ENCODE results near the gene FAM237B.
"Not testable (repeated sequence)": the region's sequence is repeated elsewhere in the genome, so short reads cannot be mapped to it uniquely, and the experiment has no call there.

FAM237B gene

DNA sequence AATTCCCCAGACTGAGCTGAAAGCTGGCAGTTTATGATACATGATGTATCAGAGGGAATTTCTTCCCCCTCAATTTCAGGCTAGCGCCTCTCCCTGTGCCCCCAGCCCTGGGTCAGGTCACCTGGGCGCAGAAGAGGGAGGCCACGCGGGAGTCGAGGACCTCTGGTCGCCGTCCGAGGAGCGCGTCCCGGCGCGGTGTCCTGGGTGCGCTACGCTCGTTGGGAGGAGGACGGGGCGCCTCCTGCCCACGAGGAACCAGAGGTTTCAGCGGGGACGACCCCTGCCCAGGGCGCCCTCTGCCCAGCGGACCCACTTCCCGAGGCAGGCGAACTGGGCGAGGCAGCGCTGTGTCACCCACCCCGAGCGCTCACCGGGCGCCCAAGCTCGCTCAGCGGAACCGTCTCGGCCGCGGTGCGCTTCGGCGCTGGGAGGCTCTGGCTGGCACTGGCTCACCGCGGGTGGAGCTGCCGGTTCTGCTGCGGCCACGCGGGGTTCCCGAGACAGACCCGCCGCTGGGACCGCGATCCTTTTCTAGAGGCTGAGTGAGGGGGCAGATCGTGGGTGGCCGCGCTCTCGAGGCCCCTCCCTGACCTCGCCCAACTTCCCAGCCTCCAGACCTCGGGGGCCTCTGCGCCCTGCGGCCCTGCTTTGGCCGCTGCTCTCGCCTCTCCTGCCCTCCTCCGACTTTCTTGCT is at the start of gene FAM237B:
FAM237B (minus strand) TSS at position 504 of the 694 bp plus-strand sequence. CDS start 1,556 bp downstream, outside the sequence.
- no peak within 1 kb of the TSS for H3K4me3 ChIP-seq (ENCODE audit: low read length)
- no peak for TF ChIP-seq ZNF274 (IDR thresholded peaks at IDR 0.05; ENCODE audit: low read depth, low read length)

DNA sequence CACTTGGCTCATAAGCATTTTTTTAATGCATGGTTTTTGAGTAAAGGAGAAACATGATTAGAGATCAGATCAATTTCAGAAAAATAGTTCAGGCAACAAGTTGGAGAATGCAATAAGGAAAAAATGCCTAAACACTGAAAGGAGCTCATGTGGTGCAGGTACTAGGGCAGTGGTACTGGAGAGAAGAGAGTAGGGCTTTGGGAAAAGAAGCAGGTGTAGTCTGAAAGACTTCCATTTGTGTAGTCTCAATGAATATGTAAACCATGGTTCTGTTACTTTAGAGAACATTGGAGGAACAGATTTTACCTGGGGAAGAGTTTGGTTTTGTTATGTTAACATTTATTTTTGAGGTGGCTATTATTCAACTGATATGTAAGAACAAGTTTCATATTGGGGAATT is 30.9 kb upstream of the FAM237B start:
- no peak overlapping the region for H3K4me3 ChIP-seq (ENCODE audit: low read length)
- TF ChIP-seq ZNF274 (IDR thresholded peaks at IDR 0.05; ENCODE audit: low read depth, low read length): no peak

DNA sequence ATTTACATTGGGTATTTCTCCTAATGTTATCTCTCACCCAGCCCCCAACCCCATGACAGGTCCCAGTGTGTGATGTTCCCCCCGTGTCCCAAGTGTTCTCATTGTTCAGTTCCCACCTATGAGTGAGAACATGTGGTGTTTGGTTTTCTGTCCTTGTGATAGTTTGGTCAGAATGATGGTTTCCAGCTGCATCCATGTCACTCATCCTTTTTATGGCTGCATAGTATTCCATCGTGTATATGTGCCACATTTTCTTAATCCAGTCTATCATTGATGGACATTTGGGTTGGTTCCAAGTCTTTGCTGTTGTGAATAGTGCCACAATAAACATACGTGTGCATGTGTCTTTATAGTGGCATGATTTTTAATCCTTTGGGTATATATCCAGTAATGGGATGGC is 28.9 kb upstream of the FAM237B start:
- not testable (repeated sequence) for H3K4me3 ChIP-seq (ENCODE audit: low read length)

DNA sequence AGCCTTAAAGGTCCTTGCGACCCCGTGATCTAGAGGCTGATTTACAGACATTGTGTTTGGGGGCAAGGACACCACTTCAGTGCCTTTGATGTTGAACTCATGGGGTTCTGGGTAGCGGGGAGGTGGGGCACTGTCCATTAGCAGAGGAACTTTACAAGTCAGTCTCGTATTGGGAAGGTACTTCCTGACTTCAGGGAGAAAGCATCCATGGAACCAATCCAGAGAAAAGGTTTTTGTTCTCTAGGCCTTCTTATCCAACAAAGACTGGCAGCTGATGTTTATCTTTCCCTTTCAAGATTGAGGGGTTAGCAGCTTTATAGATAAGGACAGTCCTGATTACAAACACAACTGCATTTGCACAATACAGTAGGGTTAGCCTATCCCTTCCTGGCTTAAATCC is 28.2 kb upstream of the FAM237B start:
- no peak for TF ChIP-seq ZNF274 (IDR thresholded peaks at IDR 0.05; ENCODE audit: low read depth, low read length)

DNA sequence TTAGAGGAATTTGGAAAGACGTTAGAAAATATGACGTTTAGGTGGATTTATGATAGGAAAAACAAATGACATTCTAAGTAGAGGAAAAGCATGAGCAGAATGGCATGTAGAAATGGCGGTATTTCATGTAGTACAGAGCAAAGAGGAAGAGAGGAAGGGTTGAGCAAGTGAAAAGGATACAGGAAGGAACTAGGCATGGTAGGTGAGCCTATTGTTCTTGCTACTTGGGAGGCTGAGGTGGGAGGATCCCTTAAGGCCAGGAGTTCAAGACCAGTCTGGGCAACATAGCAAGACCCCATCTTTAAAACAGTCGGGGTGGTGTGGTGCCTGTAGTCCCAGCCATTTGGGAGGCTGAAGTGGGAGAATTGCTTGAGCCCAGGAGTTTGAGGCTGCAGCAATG is 26.7 kb upstream of the FAM237B start:
- no peak for TF ChIP-seq ZNF274 (IDR thresholded peaks at IDR 0.05; ENCODE audit: low read depth, low read length)
- H3K4me3 ChIP-seq (ENCODE audit: low read length): peak overlapping the region; percentile 92

More for the DNA sequence above, 28.2 kb upstream of the FAM237B start:
- H3K4me3 ChIP-seq (ENCODE audit: low read length): no peak overlapping the region

DNA sequence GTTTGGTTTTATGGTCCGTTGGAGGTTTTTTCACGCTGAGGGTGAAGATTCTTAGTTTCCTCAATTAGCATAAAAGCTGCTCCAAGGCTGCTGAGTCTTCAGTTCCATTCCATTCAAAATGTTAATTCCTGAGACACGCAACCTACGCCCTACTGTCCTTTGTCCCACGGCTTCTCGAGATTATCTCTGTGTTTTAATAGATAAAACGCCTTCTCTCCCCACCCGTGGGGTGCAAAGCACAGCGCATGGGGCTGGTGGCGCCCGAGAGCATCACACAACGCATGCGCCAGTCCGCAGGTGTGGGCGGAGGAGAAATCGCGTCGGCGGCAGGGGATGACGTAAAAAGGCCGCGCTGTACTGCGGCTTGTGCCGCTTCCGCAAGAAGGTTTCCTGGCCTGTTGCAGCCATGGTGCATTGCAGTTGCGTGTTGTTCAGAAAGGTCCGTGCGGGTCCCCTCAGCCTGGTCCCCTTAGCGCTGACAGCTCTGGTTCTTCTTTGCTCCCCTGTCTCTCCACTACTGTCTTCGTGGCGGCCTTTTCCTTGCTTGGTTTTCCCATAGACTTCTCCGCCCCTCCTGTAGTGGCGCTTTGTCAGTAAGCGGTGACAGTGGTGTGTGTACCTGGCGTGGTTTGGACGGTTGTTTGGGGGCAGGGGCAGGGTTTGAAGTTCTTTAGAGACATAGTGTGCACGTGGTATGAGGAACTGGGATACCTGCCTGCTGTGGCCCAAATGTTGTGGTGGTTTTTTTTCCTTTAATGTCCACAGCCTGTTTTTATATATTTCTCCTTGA is 25.4 kb upstream of the FAM237B start, which contains the start of gene GTPBP10:
GTPBP10 (plus strand) TSS at position 381 of the 790 bp plus-strand sequence; CDS start at position 407, 26 bp downstream.
- peak within 1 kb of the TSS; percentile 92 for H3K4me3 ChIP-seq (ENCODE audit: low read length)
- TF ChIP-seq ZNF274 (IDR thresholded peaks at IDR 0.05; ENCODE audit: low read depth, low read length): no peak

DNA sequence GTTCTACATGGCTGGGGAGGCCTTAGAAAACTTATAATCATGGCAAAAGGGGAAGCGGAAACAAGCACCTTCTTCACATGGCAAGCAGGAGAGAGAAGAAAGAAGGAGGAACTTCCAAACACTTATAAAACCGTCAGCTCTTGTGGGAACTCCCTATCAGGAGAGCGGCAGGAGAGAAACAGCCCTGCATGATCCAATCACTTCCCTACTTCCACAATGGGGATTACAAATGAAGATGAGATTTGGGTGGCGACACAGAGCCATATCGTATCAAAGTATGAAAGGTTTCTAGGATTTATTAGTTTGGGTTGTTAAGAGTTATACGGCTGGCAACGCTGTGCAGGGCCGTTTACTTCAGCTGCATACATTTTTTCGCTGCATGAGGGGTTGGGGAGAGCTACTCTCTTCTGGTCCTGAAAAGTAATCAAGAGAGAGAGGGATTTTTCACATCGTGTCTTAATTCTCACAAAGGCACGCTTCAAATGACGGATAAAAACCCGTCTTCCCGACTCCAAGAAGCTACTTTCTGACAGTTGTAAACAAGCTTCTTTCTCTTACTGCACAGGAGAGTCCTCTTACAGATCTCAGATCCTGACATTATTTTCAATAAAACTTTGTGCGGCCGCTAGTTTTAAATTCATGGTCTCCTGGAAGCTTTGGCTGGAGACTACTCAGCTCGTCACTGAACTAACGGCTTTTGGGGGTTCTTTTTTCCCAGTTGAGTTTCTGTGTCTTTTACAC is 24.7 kb upstream of the FAM237B start:
- TF ChIP-seq ZNF274 (IDR thresholded peaks at IDR 0.05; ENCODE audit: low read depth, low read length): no peak

DNA sequence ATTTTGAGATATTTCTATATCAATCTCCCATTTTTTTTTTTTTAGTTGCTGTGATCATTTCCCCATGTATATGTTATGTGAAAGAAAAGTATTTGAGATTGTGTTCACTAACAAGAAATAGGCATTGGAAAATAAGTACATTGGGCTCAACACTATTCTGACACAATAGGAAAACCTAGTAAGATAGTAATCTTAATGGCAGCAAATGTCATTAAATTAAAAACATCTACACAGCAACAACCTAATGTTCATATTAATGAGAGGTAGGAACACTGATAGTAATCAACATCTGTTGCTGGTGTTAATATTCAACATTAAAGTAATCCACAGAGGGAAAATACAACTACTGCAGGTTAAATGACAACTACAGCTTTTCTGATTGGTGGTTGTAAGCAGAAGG is 23.9 kb upstream of the FAM237B start:
- no peak for TF ChIP-seq ZNF274 (IDR thresholded peaks at IDR 0.05; ENCODE audit: low read depth, low read length)

More for the DNA sequence above, 24.7 kb upstream of the FAM237B start:
- peak overlapping the region; percentile 92 for H3K4me3 ChIP-seq (ENCODE audit: low read length)

DNA sequence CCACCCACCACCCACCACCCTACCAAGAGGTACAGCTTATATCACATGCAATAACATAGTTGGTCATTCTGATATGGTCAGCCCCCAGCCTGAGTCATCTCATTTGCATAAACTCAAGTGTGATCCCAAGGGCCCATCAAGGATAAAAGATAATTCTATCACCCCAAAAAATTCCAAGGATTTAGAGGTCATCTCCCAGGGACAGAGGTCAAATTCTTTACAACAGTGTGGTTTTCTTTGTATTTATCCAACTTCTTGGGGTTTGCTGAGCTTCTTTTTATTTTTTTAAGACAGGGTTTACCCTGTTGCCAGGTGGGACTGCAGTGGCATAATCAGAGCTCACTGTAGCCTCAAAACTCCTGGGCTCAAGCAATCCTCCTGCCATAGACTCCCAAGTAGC is 16.0 kb upstream of the FAM237B start:
- no peak overlapping the region for H3K4me3 ChIP-seq (ENCODE audit: low read length)
- no peak for TF ChIP-seq ZNF274 (IDR thresholded peaks at IDR 0.05; ENCODE audit: low read depth, low read length)

More for the DNA sequence above, 23.9 kb upstream of the FAM237B start:
- H3K4me3 ChIP-seq (ENCODE audit: low read length): no peak overlapping the region

DNA sequence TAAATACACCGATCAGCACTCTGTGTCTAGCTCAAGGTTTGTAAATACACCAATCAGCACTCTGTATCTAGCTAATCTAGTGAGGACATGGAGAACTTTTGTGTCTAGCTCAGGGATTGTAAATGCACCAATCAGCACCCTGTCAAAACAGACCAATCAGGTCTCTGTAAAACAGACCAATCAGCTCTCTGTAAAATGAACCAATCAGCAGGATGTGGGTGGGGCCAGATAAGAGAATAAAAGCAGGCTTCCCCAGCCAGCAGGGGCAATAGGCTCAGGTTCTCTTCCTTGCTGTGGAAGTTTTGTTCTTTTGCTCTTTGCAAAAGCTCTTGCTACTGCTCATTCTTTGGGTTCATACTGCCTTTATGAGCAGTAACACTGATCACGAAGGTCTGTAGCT is 13.8 kb upstream of the FAM237B start:
- H3K4me3 ChIP-seq (ENCODE audit: low read length): not testable (repeated sequence)

DNA sequence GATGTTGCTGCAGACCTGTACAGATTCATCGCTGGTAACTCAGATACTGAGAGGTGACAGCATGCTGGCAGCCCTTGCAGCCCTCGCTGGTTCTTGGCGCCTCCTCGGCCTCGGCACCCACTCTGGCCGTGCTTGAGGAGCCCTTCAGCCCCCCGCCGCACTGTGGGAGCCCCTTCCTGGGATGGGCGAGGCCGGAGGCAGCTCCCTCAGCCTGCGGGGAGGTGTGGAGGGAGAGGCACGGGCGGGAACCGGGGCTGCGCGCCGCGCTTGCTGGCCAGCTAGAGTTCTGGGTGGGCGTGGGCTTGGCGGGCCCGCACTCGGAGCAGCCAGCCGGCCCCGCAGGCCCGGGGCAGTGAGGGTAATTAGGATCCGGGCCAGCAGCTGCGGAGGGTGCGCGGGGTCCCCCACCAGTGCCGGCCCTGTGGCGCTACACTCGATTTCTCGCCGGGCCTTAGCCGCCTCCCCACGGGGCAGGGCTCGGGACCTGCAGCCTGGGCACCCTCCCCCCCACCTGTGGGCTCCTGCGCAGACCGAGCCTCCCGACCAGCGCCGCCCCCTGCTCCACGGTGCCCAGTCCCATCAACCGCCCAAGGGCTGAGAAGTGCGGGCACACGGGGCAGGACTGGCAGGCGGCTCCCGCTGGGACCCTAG is 13.2 kb upstream of the FAM237B start:
- H3K4me3 ChIP-seq (ENCODE audit: low read length): no peak overlapping the region
- no peak for TF ChIP-seq ZNF274 (IDR thresholded peaks at IDR 0.05; ENCODE audit: low read depth, low read length)

DNA sequence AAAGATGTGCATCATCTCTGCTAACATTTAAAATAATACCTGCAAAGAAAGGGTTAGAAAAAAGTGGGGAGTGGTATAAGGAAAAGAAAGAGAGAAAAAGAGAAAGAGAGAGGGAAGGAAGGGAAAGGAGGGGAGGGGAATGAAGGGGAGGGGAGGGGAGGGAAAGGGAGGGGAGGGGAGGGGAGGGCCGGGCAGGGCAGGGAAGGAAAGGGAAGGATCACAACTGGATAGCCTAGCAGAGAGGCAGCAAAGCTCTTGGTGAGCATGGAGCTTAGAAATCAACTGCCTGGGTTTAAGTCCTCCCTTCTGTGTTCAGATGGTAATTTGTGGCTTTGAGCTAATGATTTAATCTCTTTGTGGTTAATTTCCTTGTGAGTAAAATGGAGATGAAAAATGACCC is 5.4 kb upstream of the FAM237B start:
- no peak for TF ChIP-seq ZNF274 (IDR thresholded peaks at IDR 0.05; ENCODE audit: low read depth, low read length)

DNA sequence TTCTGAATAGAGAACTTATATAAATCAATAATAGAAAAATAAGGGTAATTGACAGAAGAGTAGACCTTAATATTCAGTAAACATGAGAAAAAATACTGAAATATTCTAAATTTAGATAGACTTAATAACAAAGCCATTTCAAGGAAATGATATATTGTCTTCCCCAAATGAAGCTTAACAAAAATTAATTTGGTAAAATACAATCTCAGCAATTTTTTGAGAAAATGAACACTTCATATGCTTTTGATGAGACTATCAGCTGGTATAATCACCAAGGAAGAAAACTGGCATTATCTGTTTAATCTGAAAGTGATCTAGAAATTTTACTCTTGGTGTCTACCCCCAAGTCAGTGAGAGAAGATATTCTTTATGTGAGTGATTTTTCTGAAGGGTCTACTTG is 1.7 kb upstream of the FAM237B start:
- H3K4me3 ChIP-seq (ENCODE audit: low read length): no peak overlapping the region
- TF ChIP-seq ZNF274 (IDR thresholded peaks at IDR 0.05; ENCODE audit: low read depth, low read length): no peak

More for the DNA sequence above, 5.4 kb upstream of the FAM237B start:
- H3K4me3 ChIP-seq (ENCODE audit: low read length): no peak overlapping the region

DNA sequence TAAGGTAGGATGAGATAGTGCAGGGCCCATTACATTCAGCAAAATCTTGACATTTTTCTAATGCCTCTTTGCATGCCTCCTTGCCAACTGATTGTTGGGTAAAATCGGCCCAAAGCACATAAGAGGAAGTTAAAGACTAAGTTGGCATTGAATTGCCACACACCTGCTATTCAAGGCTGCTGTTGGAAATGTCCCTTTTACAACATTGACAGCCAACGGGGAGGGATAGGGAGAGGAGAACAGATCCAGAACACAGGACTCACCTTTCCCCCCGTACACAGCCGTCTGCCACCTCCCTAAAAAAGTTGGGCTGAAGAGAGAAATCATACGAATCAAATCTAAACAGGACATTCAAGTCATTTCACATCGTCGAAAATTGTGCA is 695 bp downstream of the FAM237B start:
- TF ChIP-seq ZNF274 (IDR thresholded peaks at IDR 0.05; ENCODE audit: low read depth, low read length): no peak
- no peak overlapping the region for H3K4me3 ChIP-seq (ENCODE audit: low read length)

All from GM08714 (cell line).